Epithelial cell of proximal tubule (primary cell): ENCODE data around the gene MIPOL1. TPM values are rescaled to one million over a fixed set of nuclear protein-coding genes. Genes with fewer than 3 reads are reported as not detected.
"Not testable (repeated sequence)": the region's sequence is repeated elsewhere in the genome, so short reads cannot be mapped to it uniquely, and the experiment has no call there.

Experiments
- DNase-seq: peaks from one replicate; pipeline ENCODE4 v3.0.0-alpha.2; 2011; ENCODE audit warnings: low read depth
- H3K4me3 ChIP-seq: 2 replicates; pipeline ENCODE4 v1.5.1; 2011; ENCODE audit warnings: low read depth, mild to moderate bottlenecking, low read length
- CTCF ChIP-seq: conservative IDR thresholded peaks from 2 replicates; pipeline ENCODE4 v1.5.1; 2012; ENCODE audit warnings: low read depth, mild to moderate bottlenecking, low read length
- total RNA-seq: library from RNA; depleted of rRNA; stranded (reverse); fragments of >200 nt; gene quantifications from 2 replicates; pipeline ENCODE4 v1.2.3, GENCODE V29; 2015

MIPOL1 gene
- total RNA-seq, 1 donor from 2014 or later, result 5.7 TPM

- no peak for DNase-seq
- TF ChIP-seq CTCF, result no peak
- H3K4me3 ChIP-seq, result no peak overlapping the region
Observed at GRCh38 chr14:37311252-37311651, 113.5 kb downstream of the MIPOL1 start.

GRCh38 chr14:37318938-37319337, 121.2 kb downstream of the MIPOL1 start:
- no peak overlapping the region for H3K4me3 ChIP-seq
- TF ChIP-seq CTCF, result no peak
- DNase-seq, result no peak

GRCh38 chr14:37320106-37320505, 122.4 kb downstream of the MIPOL1 start:
- DNase-seq, result no peak

GRCh38 chr14:37325332-37325731, 127.6 kb downstream of the MIPOL1 start:
- no peak for TF ChIP-seq CTCF
- DNase-seq, result no peak
- H3K4me3 ChIP-seq, result no peak overlapping the region

More at GRCh38 chr14:37320106-37320505, 122.4 kb downstream of the MIPOL1 start:
- H3K4me3 ChIP-seq, result no peak overlapping the region
- no peak for TF ChIP-seq CTCF

DNA sequence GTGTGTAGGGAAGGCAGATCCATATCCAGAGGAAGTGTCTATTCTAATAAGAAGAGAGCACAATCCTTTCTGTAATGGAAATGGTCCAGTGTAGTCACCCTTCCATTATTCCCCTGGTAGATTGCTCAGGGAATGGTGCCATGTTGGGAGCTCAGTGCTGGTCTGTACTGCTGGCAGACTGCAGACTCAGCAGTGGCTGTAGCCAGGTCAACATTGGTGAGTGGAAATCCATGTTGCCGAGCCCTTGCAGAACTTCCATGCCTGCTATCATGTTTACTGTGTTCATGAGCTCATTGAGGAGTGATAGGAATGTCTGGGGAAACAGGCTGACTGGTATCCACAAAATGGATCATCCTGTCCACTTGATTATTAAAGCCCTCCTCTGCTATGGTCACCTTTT, 128.7 kb downstream of the MIPOL1 start:
- H3K4me3 ChIP-seq, result no peak overlapping the region
- no peak for DNase-seq
- TF ChIP-seq CTCF, result no peak

DNA sequence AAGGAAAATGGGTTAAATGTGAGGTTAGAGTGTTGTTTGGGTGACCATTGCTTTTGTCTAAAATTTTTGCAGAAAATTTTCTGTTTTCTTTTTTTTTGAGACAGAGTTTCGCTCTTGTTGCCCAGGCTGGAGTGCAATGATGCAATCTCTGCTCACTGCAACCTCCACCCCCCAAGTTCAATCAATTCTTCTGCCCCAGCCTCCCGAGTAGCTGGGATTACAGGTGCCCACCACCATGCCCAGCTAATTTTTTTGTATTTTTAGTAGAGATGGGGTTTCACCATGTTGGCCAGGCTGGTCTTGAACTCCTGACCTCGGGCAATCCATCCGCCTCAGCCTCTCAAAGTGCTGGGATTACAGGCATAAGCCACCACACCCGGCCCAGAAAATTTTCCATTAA, 130.2 kb downstream of the MIPOL1 start:
- H3K4me3 ChIP-seq, DNase-seq: not testable (repeated sequence)

- no peak overlapping the region for H3K4me3 ChIP-seq
- DNase-seq, result no peak
- no peak for TF ChIP-seq CTCF
Observed at GRCh38 chr14:37328673-37329072, 130.9 kb downstream of the MIPOL1 start.
